AG09319 (cell line): Measurements from ENCODE around the gene CDK5.

Experiments used
- DNase-seq: peaks from one replicate; pipeline ENCODE4 v3.0.0-alpha.2; 2010; ENCODE audit warnings: low read depth; ENCODE audit errors: extremely low read depth
- CTCF ChIP-seq: IDR thresholded peaks from 2 replicates; pipeline ENCODE4 v1.5.1; 2011; ENCODE audit warnings: low read depth, mild to moderate bottlenecking, inconsistent platforms, low read length, moderate library complexity

Gene CDK5

GRCh38 chr7:151075978-151076426 lies 18.3 kb upstream of the CDK5 start:
- TF ChIP-seq CTCF = no peak
- DNase-seq = no peak

- DNase-seq = no peak
- no peak for TF ChIP-seq CTCF
Measured at GRCh38 chr7:151075662-151075971, 17.9 kb upstream of the CDK5 start.

GRCh38 chr7:151074817-151075661 lies 17.3 kb upstream of the CDK5 start:
- TF ChIP-seq CTCF = no peak
- DNase-seq = no peak

- TF ChIP-seq CTCF = no peak
- DNase-seq = no peak
Measured at GRCh38 chr7:151073990-151074389, 16.3 kb upstream of the CDK5 start.

- no peak for TF ChIP-seq CTCF
- DNase-seq = no peak
Measured at GRCh38 chr7:151071032-151071866, 13.6 kb upstream of the CDK5 start.

GRCh38 chr7:151070574-151070960 lies 12.9 kb upstream of the CDK5 start:
- DNase-seq = no peak
- no peak for TF ChIP-seq CTCF
